HCT116 (cell line): ENCODE measurements around the gene APBA1. TPM values are rescaled to one million over a fixed set of nuclear protein-coding genes. Genes with fewer than 3 reads are reported as not detected.

Experiments
- ATAC-seq: fragments of 200-7000 bp; cut with Tn5 transposase; 2 replicates; pipeline ENCODE4 v1.9.1; 2020; ENCODE audit warnings: mild to moderate bottlenecking, moderate library complexity
- BruUV-seq: library from RNA; stranded (reverse); fragments of 400-500 nt; replicated peaks from 2 replicates; lab custom pipeline; 2021; lab: Mats Ljungman, UMichigan
- CTCF ChIA-PET: fragments of 300-600 bp; sonication (Branson Sonifier 250); formaldehyde crosslinking; loops from one replicate; lab custom pipeline; 2021; ENCODE audit warnings: antibody characterized with exemption; lab: Charles Lee
- POLR2A ChIA-PET: fragments of 300-600, 350-600 bp; sonication (Branson Sonifier 250); formaldehyde crosslinking; loops from one replicate; lab custom pipeline; 2021; ENCODE audit warnings: antibody characterized with exemption; lab: Charles Lee
- RAD21 ChIA-PET, 2 experiments: fragments of 300-600 bp; sonication (Branson Sonifier 250); formaldehyde crosslinking; loops; one replicate each; lab custom pipeline; 2023; ENCODE audit warnings: low total read pairs in 2 of 2; ENCODE audit not compliant: uncharacterized antibody in 2 of 2, unreplicated experiment in 2 of 2, low non-redundant PET in 1 of 2; lab: Charles Lee
- DNase-seq: peaks from one replicate; pipeline ENCODE4 v3.0.0-alpha.2; 2010; ENCODE audit warnings: low read depth, low spot score
- H2AFZ ChIP-seq: fragments of 200-600 bp; shearing (Covaris generic), sonication (generic); 2 replicates; pipeline ENCODE4 v1.6.1; 2017; ENCODE audit warnings: low read depth, mixed run types, mixed read lengths, antibody characterized with exemption, low read length; ENCODE audit not compliant: poor library complexity, severe bottlenecking
- H3K27ac ChIP-seq: 2 replicates; pipeline ENCODE4 v1.5.1; 2012; ENCODE audit warnings: low read depth, low read length
- H3K27me3 ChIP-seq: fragments of 200-600 bp; sonication (generic); 2 replicates; pipeline ENCODE4 v1.6.1; 2016; ENCODE audit warnings: mixed run types, low read length, mixed read lengths; ENCODE audit not compliant: insufficient read depth
- H3K36me3 ChIP-seq, 2 experiments: fragments of 200-500 bp in 1 of 2; fragments of 200-600 bp in 1 of 2; sonication (Bioruptor generic) in 1 of 2; sonication (generic) in 1 of 2; 2 replicates each; pipeline versions ENCODE4 v1.5.1 to v1.6.1; 2014 to 2016; ENCODE audit warnings: low read length in 2 of 2, inconsistent platforms in 1 of 2, mixed read lengths in 1 of 2, mixed run types in 1 of 2; ENCODE audit not compliant: insufficient read depth in 2 of 2, control insufficient read depth in 1 of 2
- H3K4me1 ChIP-seq, 2 experiments: fragments of 200-600 bp in 1 of 2; sonication (generic) in 1 of 2; 2 replicates each; pipeline versions ENCODE4 v1.5.1 to v1.6.1; 2012 to 2017; ENCODE audit warnings: low read length in 2 of 2, inconsistent platforms in 1 of 2, mild to moderate bottlenecking in 1 of 2, mixed read lengths in 1 of 2, mixed run types in 1 of 2, moderate library complexity in 1 of 2; ENCODE audit not compliant: insufficient read depth in 2 of 2, control insufficient read depth in 1 of 2
- H3K4me2 ChIP-seq: fragments of 200-600 bp; sonication (generic); 2 replicates; pipeline ENCODE4 v1.6.1; 2017; ENCODE audit warnings: mixed run types, low read length, mixed read lengths
- H3K4me3 ChIP-seq, 2 experiments: fragments of 200-600 bp in 1 of 2; sonication (generic) in 1 of 2; replicated peaks in 1 of 2; 2 replicates each; pipeline ENCODE4 v1.5.1; 2011 to 2016; ENCODE audit warnings: low read length in 2 of 2, control low read depth in 1 of 2, low read depth in 1 of 2, mild to moderate bottlenecking in 1 of 2, mixed read lengths in 1 of 2, mixed run types in 1 of 2
- H3K79me2 ChIP-seq: fragments of 200-600 bp; sonication (generic); 2 replicates; pipeline ENCODE4 v1.6.1; 2017; ENCODE audit warnings: mild to moderate bottlenecking, mixed run types, low read length, moderate library complexity, mixed read lengths; ENCODE audit not compliant: insufficient read depth
- H3K9ac ChIP-seq: fragments of 200-600 bp; sonication (generic); 2 replicates; pipeline ENCODE4 v1.6.1; 2016; ENCODE audit warnings: low read length, mixed read lengths
- H3K9me2 ChIP-seq: fragments of 200-600 bp; sonication (generic), shearing (Covaris generic); 2 replicates; pipeline ENCODE4 v1.6.1; 2017; ENCODE audit warnings: mixed run types, mild to moderate bottlenecking, moderate library complexity; ENCODE audit not compliant: insufficient read depth
- H3K9me3 ChIP-seq, 2 experiments: fragments of 200-500 bp in 1 of 2; fragments of 200-600 bp in 1 of 2; sonication (Bioruptor generic) in 1 of 2; sonication (generic) in 1 of 2; 2 replicates each; pipeline ENCODE4 v1.6.1; 2014 to 2017; ENCODE audit warnings: low read length in 2 of 2, mixed read lengths in 2 of 2, inconsistent platforms in 1 of 2, low read depth in 1 of 2, mild to moderate bottlenecking in 1 of 2, mixed run types in 1 of 2, moderate library complexity in 1 of 2; ENCODE audit not compliant: control insufficient read depth in 1 of 2, insufficient read depth in 1 of 2
- H4K20me1 ChIP-seq: fragments of 200-600 bp; sonication (generic), shearing (Covaris generic); 2 replicates; pipeline ENCODE4 v1.6.1; 2017; ENCODE audit warnings: mixed run types, mild to moderate bottlenecking, moderate library complexity; ENCODE audit not compliant: insufficient read depth
- CBX3 ChIP-seq: IDR thresholded peaks from 2 replicates; pipeline ENCODE4 v1.6.1; 2012; ENCODE audit warnings: low read depth
- CEBPB ChIP-seq: IDR thresholded peaks from 2 replicates; pipeline ENCODE4 v1.6.1; 2012; ENCODE audit warnings: low read depth
- ELF1 ChIP-seq: IDR thresholded peaks from 2 replicates; pipeline ENCODE4 v1.6.1; 2012; ENCODE audit warnings: low read depth, borderline replicate concordance
- EZH2 ChIP-seq: fragments of 200-600 bp; sonication (generic); IDR thresholded peaks from 2 replicates; pipeline ENCODE4 v1.6.1; 2017; ENCODE audit warnings: antibody characterized with exemption, mixed run types
- EZH2phosphoT487 ChIP-seq: fragments of 200-600 bp; IDR thresholded peaks from 2 replicates; pipeline ENCODE4 v1.6.1; 2018; ENCODE audit warnings: antibody characterized with exemption, borderline replicate concordance
- FOSL1 ChIP-seq: IDR thresholded peaks from 2 replicates; pipeline ENCODE4 v1.6.1; 2012; ENCODE audit warnings: low read depth
- JUND ChIP-seq: IDR thresholded peaks from 2 replicates; pipeline ENCODE4 v1.6.1; 2012
- POLR2A ChIP-seq: IDR thresholded peaks from 2 replicates; pipeline ENCODE4 v1.7.0; 2011; ENCODE audit warnings: borderline replicate concordance; ENCODE audit not compliant: insufficient read depth, insufficient read length; ENCODE audit errors: extremely low read depth
- RAD21 ChIP-seq: IDR thresholded peaks from 2 replicates; pipeline ENCODE4 v1.6.1; 2012; ENCODE audit warnings: low read depth, mild to moderate bottlenecking
- SIN3A ChIP-seq: IDR thresholded peaks from 2 replicates; pipeline ENCODE4 v1.6.1; 2012; ENCODE audit warnings: low read depth
- SP1 ChIP-seq: IDR thresholded peaks from 2 replicates; pipeline ENCODE4 v1.6.1; 2012; ENCODE audit warnings: low read depth
- SRF ChIP-seq: IDR thresholded peaks from 2 replicates; pipeline ENCODE4 v1.6.1; 2012; ENCODE audit warnings: low read depth
- TCF7L2 ChIP-seq: IDR thresholded peaks from 2 replicates; pipeline ENCODE4 v1.7.0; 2011; ENCODE audit warnings: borderline replicate concordance, inconsistent platforms; ENCODE audit not compliant: insufficient read depth, insufficient read length; ENCODE audit errors: extremely low read depth
- YY1 ChIP-seq: IDR thresholded peaks from 2 replicates; pipeline ENCODE4 v1.6.1; 2011; ENCODE audit warnings: low read length, low read depth, moderate library complexity, mild to moderate bottlenecking; ENCODE audit not compliant: insufficient replicate concordance; ENCODE audit errors: extremely low read depth
- ZNF274 ChIP-seq: fragments of 200-500 bp; sonication (Bioruptor generic); IDR thresholded peaks from 2 replicates; pipeline ENCODE4 v1.6.1; 2014; ENCODE audit warnings: mild to moderate bottlenecking, low read depth, low read length, inconsistent platforms
- intact Hi-C: fragments of 100-400 bp; cut with micrococcal nuclease; formaldehyde crosslinking; loops from 2 replicates; pipeline ENCODE4 v1.10.0; 2022
- total RNA-seq: library from RNA; stranded (reverse); gene quantifications from one replicate; pipeline ENCODE4 v1.2.1, GENCODE V29; 2021; ENCODE audit not compliant: unreplicated experiment
- TF ChIP-seq, protein P1 (sequence below): IDR thresholded peaks from 2 replicates; pipeline ENCODE4 v1.6.1; 2012
- TF ChIP-seq, protein P2 (sequence below): IDR thresholded peaks from 2 replicates; pipeline ENCODE4 v1.6.1; 2012
- TF ChIP-seq, protein P3 (sequence below), 3 experiments: fragments of 200-600 bp in 1 of 3; sonication (generic) in 1 of 3; IDR thresholded peaks in 2 of 3; conservative IDR thresholded peaks in 1 of 3; 2 replicates each; pipeline ENCODE4 v1.5.1; 2012 to 2017; ENCODE audit warnings: low read depth in 2 of 3, low read length in 2 of 3, antibody characterized with exemption in 1 of 3, borderline replicate concordance in 1 of 3, control low read depth in 1 of 3, mild to moderate bottlenecking in 1 of 3, mixed read lengths in 1 of 3, mixed run types in 1 of 3, moderate library complexity in 1 of 3; ENCODE audit not compliant: insufficient read depth in 1 of 3
- TF ChIP-seq, protein P4 (sequence below): IDR thresholded peaks from 2 replicates; pipeline ENCODE4 v1.6.1; 2012; ENCODE audit warnings: low read depth

Gene APBA1
- total RNA-seq, 1 experiment from 2014 or later = 0.20 TPM

DNA sequence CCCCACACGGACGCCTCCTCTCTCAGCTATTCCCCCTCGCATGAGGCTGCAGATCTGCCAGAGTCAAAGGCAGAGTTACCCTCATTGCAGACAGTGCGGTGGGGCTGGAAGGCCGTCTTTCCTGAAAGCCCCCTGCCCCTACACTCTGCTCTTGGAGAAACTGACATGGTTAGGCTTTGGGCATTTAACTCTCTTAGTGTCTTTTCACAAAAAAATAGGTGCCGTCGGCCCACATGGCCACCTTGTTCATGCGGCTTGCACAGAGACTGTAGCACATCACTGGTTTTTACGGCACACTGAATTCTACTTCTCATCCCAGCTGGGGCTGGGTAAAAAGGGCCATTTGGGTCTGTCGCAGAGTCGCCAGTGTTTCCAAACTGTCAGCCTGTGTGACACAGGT, 239.5 kb downstream of the APBA1 start:
- Histone ChIP-seq H3K36me3 (no peaks in the 10 kb centered on the region), H3K79me2 (no peaks in the 10 kb centered on the region), H3K9me3 (no peaks in the 10 kb centered on the region), H4K20me1 (no peaks in the 10 kb centered on the region), H3K9me2 (no peaks in the 10 kb centered on the region), H3K27me3 (0 out of 2 replicates have a peak, but pooled peaks cover 5% of the 10 kb centered on the region), H2AFZ (no peak overlapping the region), H3K27ac (no peak overlapping the region), H3K9ac (no peak overlapping the region), H3K4me3 (no peak overlapping the region), H3K4me1 (no peaks in the 10 kb centered on the region), H3K4me2 (no peak overlapping the region)
- TF ChIP-seq ZNF274 = no peak
- TF ChIP-seq, protein P1, sequence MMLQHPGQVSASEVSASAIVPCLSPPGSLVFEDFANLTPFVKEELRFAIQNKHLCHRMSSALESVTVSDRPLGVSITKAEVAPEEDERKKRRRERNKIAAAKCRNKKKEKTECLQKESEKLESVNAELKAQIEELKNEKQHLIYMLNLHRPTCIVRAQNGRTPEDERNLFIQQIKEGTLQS = no peak
- TF ChIP-seq SRF = no peak
- TF ChIP-seq CBX3 = no peak
- no peak for TF ChIP-seq JUND
- TF ChIP-seq POLR2A = no peak
- TF ChIP-seq, protein P2, sequence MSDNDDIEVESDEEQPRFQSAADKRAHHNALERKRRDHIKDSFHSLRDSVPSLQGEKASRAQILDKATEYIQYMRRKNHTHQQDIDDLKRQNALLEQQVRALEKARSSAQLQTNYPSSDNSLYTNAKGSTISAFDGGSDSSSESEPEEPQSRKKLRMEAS = no peak
- TF ChIP-seq SP1 = no peak
- no peak for TF ChIP-seq EZH2phosphoT487
- TF ChIP-seq EZH2 = no peak
- no peak for TF ChIP-seq RAD21
- TF ChIP-seq, protein P3, sequence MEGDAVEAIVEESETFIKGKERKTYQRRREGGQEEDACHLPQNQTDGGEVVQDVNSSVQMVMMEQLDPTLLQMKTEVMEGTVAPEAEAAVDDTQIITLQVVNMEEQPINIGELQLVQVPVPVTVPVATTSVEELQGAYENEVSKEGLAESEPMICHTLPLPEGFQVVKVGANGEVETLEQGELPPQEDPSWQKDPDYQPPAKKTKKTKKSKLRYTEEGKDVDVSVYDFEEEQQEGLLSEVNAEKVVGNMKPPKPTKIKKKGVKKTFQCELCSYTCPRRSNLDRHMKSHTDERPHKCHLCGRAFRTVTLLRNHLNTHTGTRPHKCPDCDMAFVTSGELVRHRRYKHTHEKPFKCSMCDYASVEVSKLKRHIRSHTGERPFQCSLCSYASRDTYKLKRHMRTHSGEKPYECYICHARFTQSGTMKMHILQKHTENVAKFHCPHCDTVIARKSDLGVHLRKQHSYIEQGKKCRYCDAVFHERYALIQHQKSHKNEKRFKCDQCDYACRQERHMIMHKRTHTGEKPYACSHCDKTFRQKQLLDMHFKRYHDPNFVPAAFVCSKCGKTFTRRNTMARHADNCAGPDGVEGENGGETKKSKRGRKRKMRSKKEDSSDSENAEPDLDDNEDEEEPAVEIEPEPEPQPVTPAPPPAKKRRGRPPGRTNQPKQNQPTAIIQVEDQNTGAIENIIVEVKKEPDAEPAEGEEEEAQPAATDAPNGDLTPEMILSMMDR (IDR thresholded peaks at IDR 0.05 in 2 of 3, conservative IDR thresholded peaks at IDR 0.05 in 1 of 3; ENCODE audit: borderline replicate concordance in 1 of 3, insufficient read depth in 1 of 3, low read depth in 2 of 3, low read length in 2 of 3) = no peak
- TF ChIP-seq YY1 = no peak
- TF ChIP-seq, protein P4, sequence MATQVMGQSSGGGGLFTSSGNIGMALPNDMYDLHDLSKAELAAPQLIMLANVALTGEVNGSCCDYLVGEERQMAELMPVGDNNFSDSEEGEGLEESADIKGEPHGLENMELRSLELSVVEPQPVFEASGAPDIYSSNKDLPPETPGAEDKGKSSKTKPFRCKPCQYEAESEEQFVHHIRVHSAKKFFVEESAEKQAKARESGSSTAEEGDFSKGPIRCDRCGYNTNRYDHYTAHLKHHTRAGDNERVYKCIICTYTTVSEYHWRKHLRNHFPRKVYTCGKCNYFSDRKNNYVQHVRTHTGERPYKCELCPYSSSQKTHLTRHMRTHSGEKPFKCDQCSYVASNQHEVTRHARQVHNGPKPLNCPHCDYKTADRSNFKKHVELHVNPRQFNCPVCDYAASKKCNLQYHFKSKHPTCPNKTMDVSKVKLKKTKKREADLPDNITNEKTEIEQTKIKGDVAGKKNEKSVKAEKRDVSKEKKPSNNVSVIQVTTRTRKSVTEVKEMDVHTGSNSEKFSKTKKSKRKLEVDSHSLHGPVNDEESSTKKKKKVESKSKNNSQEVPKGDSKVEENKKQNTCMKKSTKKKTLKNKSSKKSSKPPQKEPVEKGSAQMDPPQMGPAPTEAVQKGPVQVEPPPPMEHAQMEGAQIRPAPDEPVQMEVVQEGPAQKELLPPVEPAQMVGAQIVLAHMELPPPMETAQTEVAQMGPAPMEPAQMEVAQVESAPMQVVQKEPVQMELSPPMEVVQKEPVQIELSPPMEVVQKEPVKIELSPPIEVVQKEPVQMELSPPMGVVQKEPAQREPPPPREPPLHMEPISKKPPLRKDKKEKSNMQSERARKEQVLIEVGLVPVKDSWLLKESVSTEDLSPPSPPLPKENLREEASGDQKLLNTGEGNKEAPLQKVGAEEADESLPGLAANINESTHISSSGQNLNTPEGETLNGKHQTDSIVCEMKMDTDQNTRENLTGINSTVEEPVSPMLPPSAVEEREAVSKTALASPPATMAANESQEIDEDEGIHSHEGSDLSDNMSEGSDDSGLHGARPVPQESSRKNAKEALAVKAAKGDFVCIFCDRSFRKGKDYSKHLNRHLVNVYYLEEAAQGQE = no peak
- TF ChIP-seq SIN3A = no peak
- no peak for TF ChIP-seq FOSL1
- no peak for TF ChIP-seq ELF1
- no peak for TF ChIP-seq TCF7L2
- no peak for TF ChIP-seq CEBPB
- ChIA-PET RAD21 (no interaction called here), POLR2A (no interaction called here), CTCF (no interaction called here)
- intact Hi-C loops = no loop called here
- no peak for DNase-seq
- ATAC-seq = no peak
- BruUV-seq = no TSS peak
